OCI-LY3 (cell line): ENCODE results near the gene RFC3.

ENCODE experiments used
- H2AFZ ChIP-seq: fragments of 200-600, 300-600 bp; shearing (Covaris generic); 2 replicates; pipeline ENCODE4 v1.6.0; 2014; ENCODE audit warnings: antibody characterized with exemption, low read depth, low read length
- H3K27ac ChIP-seq: fragments of 200-600, 300-600 bp; sonication (generic); 2 replicates; pipeline ENCODE4 v1.5.1; 2014; ENCODE audit warnings: mild to moderate bottlenecking, low read length, moderate library complexity, mixed read lengths
- H3K27me3 ChIP-seq: fragments of 200-600, 300-600 bp; sonication (generic); 2 replicates; pipeline ENCODE4 v1.6.1; 2014; ENCODE audit warnings: low read depth, low read length, mixed read lengths
- H3K36me3 ChIP-seq: fragments of 200-600, 300-600 bp; sonication (generic); replicated peaks from 2 replicates; pipeline ENCODE3; 2014; ENCODE audit warnings: low read depth, low read length, mixed read lengths
- H3K4me1 ChIP-seq: fragments of 300-600, 200-600 bp; sonication (generic); 2 replicates; pipeline ENCODE4 v1.6.1; 2014; ENCODE audit warnings: low read length, mixed read lengths
- H3K4me2 ChIP-seq: fragments of 200-600, 300-600 bp; sonication (generic); 2 replicates; pipeline ENCODE4 v1.6.1; 2014; ENCODE audit warnings: low read length, mixed read lengths
- H3K4me3 ChIP-seq: fragments of 300-600, 200-600 bp; sonication (generic); 2 replicates; pipeline ENCODE4 v1.5.1; 2014; ENCODE audit warnings: antibody characterized with exemption, mild to moderate bottlenecking, low read length, moderate library complexity
- H3K79me2 ChIP-seq: fragments of 300-600, 200-600 bp; shearing (Covaris generic); 2 replicates; pipeline ENCODE4 v1.6.1; 2014; ENCODE audit warnings: mild to moderate bottlenecking, low read length, mixed read lengths
- H3K9ac ChIP-seq: fragments of 300-600, 200-600 bp; shearing (Covaris generic); 2 replicates; pipeline ENCODE4 v1.6.0; 2014; ENCODE audit warnings: mild to moderate bottlenecking, low read length, moderate library complexity
- H3K9me3 ChIP-seq: fragments of 200-600, 300-600 bp; shearing (Covaris generic); 2 replicates; pipeline ENCODE4 v1.6.1; 2014; ENCODE audit warnings: low read length, mixed read lengths; ENCODE audit not compliant: insufficient read depth
- H4K20me1 ChIP-seq: fragments of 200-600, 300-600 bp; sonication (generic); 2 replicates; pipeline ENCODE4 v1.6.1; 2016; ENCODE audit warnings: low read length, mixed read lengths; ENCODE audit not compliant: insufficient read depth
- CTCF ChIP-seq: fragments of 200-600, 300-600 bp; sonication (generic); IDR thresholded peaks from 2 replicates; pipeline ENCODE4 v1.5.1; 2014; ENCODE audit warnings: antibody characterized with exemption, low read length, low read depth
- EZH2phosphoT487 ChIP-seq: fragments of 200-600 bp; shearing (Covaris generic); IDR thresholded peaks from 2 replicates; pipeline ENCODE4 v1.6.1; 2018; ENCODE audit warnings: antibody characterized with exemption, mixed run types, low read depth

RFC3 gene

GRCh38 chr13:33842986-33843385, 25.0 kb downstream of the RFC3 start:
- no peaks in the 10 kb centered on the region for H3K79me2 ChIP-seq
- H4K20me1 ChIP-seq, result no peaks in the 10 kb centered on the region
- no peak overlapping the region for H2AFZ ChIP-seq
- H3K27me3 ChIP-seq, result no peaks in the 10 kb centered on the region
- H3K27ac ChIP-seq, result no peak overlapping the region
- no peak overlapping the region for H3K4me2 ChIP-seq
- H3K4me1 ChIP-seq, result no peaks in the 10 kb centered on the region
- H3K4me3 ChIP-seq, result no peak overlapping the region
- H3K9ac ChIP-seq, result no peak overlapping the region
- peaks cover 60% of the 10 kb centered on the region for H3K36me3 ChIP-seq
- TF ChIP-seq EZH2phosphoT487 (no peak), CTCF (no peak)
- no peaks in the 10 kb centered on the region for H3K9me3 ChIP-seq

- Histone ChIP-seq H4K20me1 (no peaks in the 10 kb centered on the region), H3K27ac (no peak overlapping the region), H3K9ac (no peak overlapping the region), H3K9me3 (no peaks in the 10 kb centered on the region), H3K4me2 (no peak overlapping the region), H3K4me1 (no peaks in the 10 kb centered on the region), H3K36me3 (peaks cover 46% of the 10 kb centered on the region), H3K4me3 (no peak overlapping the region), H2AFZ (no peak overlapping the region), H3K79me2 (no peaks in the 10 kb centered on the region), H3K27me3 (no peaks in the 10 kb centered on the region)
- TF ChIP-seq CTCF, result no peak
- no peak for TF ChIP-seq EZH2phosphoT487
Measured at GRCh38 chr13:33845572-33846302, 27.8 kb downstream of the RFC3 start.

- H3K4me1 ChIP-seq, result no peaks in the 10 kb centered on the region
- H3K27ac ChIP-seq, result no peak overlapping the region
- no peaks in the 10 kb centered on the region for H3K27me3 ChIP-seq
- no peak overlapping the region for H3K4me2 ChIP-seq
- no peaks in the 10 kb centered on the region for H4K20me1 ChIP-seq
- H3K36me3 ChIP-seq, result peaks cover 49% of the 10 kb centered on the region
- H2AFZ ChIP-seq, result no peak overlapping the region
- no peaks in the 10 kb centered on the region for H3K79me2 ChIP-seq
- no peak overlapping the region for H3K4me3 ChIP-seq
- no peak overlapping the region for H3K9ac ChIP-seq
- TF ChIP-seq EZH2phosphoT487 (no peak), CTCF (no peak)
- H3K9me3 ChIP-seq, result no peaks in the 10 kb centered on the region
Measured at GRCh38 chr13:33846303-33847062, 28.5 kb downstream of the RFC3 start.

GRCh38 chr13:33849211-33849610, 31.3 kb downstream of the RFC3 start:
- Histone ChIP-seq H3K4me2 (no peak overlapping the region), H4K20me1 (no peaks in the 10 kb centered on the region), H2AFZ (no peak overlapping the region), H3K36me3 (peaks cover 29% of the 10 kb centered on the region), H3K27ac (no peak overlapping the region), H3K9ac (no peak overlapping the region), H3K4me3 (no peak overlapping the region), H3K4me1 (no peaks in the 10 kb centered on the region), H3K79me2 (no peaks in the 10 kb centered on the region), H3K9me3 (no peaks in the 10 kb centered on the region), H3K27me3 (no peaks in the 10 kb centered on the region)
- TF ChIP-seq EZH2phosphoT487 (no peak), CTCF (no peak)
